Keratinocyte (primary cell): ENCODE data around the gene LARP1B.

ENCODE experiments used
- CTCF ChIP-seq, 3 experiments: IDR thresholded peaks in 1 of 3; conservative IDR thresholded peaks in 1 of 3; optimal IDR thresholded peaks in 1 of 3; 2 replicates in 2 of 3; 3 replicates in 1 of 3; pipeline versions ENCODE3 to v1.5.1; 2011; ENCODE audit warnings: low read length in 3 of 3, mild to moderate bottlenecking in 3 of 3, moderate library complexity in 2 of 3, control low read depth in 1 of 3, inconsistent platforms in 1 of 3; ENCODE audit not compliant: insufficient read depth in 2 of 3; ENCODE audit errors: extremely low read depth in 1 of 3
- EZH2 ChIP-seq: IDR thresholded peaks from one replicate; pipeline ENCODE4 v1.6.1; 2012; ENCODE audit warnings: inconsistent platforms, mild to moderate bottlenecking, low read length, moderate library complexity

GRCh38 chr4:128060121-128060698, 902 bp upstream of the LARP1B start:
- TF ChIP-seq CTCF (optimal IDR thresholded peaks at IDR 0.05 in 1 of 3, IDR thresholded peaks at IDR 0.05 in 1 of 3, conservative IDR thresholded peaks at IDR 0.05 in 1 of 3; ENCODE audit: extremely low read depth in 1 of 3, insufficient read depth in 2 of 3, low read length in 3 of 3): no peak
- no peak for TF ChIP-seq EZH2
